NCI-H128 (cell line): ENCODE results near the gene IGFALS.
"Not testable (repeated sequence)": the region's sequence is repeated elsewhere in the genome, so short reads cannot be mapped to it uniquely, and the experiment has no call there.

Source experiments
- DNase-seq: peaks from one replicate; lab custom pipeline; 2025; ENCODE audit not compliant: unreplicated experiment; lab: John Stamatoyannopoulos, UW

IGFALS gene

DNA sequence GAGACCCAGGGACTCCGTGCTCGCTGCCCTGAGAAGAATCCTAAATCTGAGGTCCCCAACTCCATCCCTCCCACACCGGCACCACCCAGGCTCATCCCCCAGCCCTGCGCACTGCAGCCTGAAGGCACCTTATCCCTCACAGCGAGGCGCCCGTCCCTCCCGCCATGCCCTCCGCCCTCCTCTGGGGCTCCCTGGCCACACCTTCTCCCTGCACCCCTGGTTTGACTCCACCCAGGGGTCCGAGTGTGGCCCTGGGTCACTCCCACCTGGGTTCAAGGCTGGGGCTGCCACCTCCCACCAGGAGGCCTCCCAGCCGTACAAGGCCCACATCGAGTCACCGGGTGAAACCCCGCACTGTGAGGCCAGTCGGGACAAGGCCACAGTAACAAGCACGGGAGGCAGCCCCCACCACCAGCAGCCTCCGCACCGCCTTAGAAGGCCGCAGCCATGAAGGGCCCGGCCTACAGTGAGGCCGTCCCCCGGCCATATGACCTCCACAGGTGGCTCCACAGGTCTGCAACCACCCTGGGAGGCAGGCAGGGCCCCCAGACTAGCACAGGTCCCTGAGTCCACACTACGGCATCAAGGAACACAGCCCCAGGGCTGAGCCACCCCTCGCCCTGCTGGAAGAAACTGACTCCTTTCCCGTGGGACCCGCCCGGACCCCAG, 24.8 kb upstream of the IGFALS start:
- no peak for DNase-seq

DNA sequence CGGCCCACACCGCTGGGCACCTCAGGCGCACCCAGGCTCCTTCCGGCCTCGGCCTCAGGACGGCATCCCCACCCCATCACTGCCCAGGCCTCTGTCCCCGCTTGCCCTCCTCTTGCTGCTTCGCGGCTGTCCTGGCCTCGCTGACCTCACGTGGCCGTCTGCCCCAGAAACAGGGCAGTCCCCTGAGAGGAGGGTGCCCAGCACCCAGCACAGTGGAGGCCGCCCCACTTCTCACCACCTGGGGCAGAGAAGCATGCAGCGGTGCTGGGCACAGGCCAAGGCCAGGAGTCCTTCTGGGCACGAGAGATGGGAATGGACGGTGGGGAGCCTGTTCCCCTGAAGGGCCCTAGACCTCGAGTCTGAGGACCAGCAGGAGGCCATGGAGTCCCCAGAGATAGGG, 24.2 kb upstream of the IGFALS start:
- no peak for DNase-seq

DNA sequence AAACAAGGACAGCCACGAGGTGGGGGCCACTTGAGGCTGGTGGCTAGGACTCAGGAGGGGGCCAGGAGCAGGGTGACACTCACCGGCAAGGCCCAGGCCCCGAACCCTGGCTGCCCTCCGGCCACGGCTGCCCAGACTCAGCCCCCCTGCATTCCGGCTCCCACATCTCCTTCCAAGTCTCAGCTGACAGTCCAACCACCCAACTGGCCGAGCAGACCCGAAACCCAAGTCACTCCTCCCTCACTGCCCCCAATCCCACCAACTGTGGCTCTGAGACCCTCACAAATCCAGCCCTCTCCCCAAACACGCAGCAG, 23.7 kb upstream of the IGFALS start:
- DNase-seq: no peak

DNA sequence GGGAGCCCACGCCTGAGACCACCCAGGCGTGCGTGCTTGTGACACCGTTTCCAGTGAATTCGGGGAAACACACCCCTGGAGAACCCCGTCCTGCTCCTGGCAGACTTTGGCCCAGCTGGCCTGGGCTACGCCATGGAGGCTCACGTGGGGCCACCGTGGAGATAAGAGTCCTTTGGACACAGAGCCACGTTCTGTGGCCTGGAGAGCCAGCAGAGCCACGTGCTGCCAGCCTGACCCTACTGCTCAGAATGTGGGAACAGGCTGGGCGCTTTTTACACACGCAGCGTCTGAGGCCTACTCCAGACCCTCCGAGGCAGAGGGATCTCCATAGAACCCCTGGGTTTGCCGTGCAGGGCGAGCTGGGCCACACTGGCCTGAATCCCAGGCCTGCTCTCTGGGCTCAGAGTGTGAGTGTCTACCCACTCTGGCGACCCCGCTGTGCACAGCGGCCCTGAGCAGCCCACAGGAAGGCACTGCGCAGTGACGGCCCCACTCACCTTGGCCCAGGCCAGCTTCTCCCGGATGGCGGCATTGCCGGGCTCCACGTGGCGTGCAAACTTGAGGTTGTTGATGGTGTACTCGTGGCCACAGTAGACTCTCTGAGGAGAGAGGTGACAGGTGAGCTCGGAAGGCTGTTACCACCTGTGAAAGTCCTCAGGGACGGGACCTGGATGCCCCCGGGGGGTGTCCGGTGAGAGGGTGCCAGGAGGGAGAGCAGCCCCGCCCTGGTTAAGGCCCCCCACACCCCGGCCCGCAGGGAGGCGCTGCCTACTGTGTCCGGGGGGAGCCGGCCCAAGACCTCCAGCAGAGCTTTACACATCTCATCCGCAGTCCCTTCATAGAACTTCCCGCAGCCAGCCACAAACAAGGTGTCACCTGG, 23.1 kb upstream of the IGFALS start:
- DNase-seq: no peak

DNA sequence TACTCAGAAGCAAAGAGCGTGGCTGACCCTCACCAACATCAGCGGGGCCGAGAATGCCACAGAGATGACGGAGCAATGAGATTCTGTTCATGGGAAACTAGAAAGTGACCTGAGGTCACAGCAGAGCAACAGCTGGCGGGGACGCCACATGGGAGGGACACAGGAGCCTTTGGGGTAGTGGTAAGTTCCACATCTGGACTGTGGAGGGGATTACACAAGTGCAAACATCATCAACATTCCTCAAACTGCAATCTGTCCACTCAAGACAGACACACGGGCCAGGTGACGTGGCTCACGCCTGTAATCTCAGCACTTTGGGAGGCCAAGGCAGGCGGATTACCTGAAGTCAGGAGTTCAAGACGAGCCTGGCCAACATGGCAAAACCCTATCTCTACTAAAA, 22.0 kb upstream of the IGFALS start:
- DNase-seq: no peak

DNA sequence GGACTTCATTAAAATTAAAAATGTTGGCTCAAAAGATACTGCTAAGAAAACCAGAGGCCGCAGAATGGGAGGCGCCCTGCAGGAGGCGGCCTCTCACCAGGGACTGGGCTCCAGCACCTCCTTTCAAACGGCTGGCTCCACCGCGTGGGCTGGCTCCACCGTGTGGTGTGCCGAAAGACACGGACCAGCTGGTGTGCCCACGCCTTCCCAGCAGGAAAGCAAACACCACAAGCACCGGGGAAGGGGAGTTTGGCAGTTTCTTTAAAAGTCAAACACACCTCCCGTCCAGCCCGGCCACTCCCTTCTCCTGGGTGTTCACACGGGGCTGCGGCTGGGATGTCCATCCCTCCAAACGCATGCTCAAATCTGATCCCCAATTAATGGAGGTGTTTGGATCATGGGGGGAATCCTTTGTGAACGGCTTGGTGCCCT, 19.2 kb upstream of the IGFALS start:
- DNase-seq: peak; percentile 19

DNA sequence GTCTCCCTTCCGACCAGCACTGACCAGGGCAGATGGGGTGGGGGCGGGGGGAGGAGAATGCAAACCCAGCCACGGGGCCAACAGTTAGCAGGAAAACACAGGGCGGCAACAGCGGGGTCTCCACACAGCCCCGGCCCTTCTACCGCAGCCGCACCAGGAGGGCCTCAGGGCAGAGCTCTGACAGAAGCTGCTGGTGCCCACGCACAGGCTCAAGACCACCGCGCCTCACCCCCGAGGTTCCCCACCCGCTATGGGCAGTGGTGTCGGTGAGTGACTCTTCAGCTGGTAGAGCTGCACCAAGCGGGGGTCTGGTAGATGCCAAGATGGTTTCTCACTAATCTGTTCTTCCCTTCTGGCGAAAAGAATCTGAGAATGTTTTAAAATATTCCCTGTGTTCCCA, 17.0 kb upstream of the IGFALS start:
- DNase-seq: no peak

DNA sequence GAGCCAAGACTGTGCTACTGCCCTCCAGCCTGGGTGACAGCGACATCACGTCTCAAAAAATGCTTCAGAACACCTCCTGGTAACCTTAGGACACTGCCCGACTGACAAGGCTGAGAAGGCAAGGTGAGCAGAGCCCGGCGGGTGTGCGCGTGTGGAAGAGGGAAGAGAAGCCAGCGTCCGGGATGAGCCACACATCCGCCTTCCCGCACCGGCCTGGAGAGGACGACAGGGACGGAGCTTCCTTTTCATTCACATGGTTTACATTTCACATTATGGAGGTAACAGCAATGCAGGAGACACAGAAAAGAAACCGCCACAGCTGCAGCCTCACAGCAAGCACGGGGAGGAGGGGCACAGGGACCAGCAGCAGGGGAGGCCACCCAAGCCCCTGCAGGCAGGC, 16.6 kb upstream of the IGFALS start:
- no peak for DNase-seq

DNA sequence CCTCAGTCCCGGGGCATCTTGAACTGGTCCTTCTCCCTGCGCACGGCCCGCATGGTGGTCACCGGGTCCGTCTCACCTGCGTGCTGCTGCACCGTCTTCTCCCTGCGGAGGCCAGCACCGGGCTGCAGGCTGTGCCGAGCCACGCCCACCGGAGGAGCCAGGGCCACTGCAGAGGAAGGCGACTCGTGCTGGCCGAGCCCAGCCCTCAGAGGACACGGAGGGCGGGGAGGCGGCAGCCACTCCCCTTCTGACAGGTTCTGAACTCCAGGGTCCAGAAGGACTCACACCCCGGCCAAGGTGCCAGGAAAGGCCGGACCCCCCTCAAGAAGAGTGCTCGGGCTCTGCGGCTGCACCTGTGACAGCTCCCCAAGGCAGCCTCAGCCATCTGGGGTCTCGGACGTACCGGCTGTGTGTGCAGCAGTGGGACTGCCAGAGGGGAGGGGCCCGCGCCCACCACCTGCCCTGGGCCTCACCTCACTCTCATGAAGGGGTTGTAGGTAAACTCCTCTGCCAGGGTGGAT, 15.8 kb upstream of the IGFALS start:
- DNase-seq: no peak

DNA sequence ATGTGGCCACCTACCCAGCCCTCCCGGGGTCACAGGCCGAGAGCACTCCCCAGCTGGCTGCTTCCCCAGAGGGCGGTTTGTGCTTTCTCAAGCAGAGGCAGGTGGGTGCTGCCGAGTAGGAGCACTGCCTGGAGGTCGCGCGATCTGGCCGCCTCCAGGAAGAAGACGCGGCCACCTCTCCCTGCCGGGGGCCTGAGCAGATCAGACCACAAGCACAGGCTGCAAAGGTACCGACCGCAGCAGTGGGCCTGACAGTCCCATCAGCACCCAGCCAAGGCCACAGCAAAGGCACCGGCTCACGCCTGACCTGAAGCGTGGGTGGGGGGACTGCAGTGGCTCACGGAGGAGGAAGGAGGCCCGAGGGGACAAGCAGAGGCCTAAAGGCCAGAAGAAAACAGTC, 15.2 kb upstream of the IGFALS start:
- DNase-seq: no peak

DNA sequence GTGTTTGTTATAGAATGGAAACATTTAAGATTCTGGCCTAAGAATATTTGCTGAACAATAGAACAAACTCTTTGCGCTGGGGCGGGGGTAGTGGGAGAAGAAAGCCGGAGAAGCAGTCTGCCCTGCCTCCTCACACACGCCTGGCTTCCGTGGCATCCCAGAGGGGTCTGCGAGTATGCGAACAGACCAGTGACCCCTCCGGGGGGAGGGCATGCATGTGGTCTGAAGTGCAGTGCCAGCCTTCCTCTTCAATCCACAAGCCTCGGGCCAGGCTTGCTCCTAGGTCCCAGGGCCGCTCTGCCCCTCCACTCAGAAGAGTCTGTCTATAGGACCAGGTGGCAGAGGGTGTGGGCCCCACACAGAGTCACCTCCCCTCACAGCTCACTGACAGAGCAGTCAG, 14.1 kb upstream of the IGFALS start:
- DNase-seq: no peak

DNA sequence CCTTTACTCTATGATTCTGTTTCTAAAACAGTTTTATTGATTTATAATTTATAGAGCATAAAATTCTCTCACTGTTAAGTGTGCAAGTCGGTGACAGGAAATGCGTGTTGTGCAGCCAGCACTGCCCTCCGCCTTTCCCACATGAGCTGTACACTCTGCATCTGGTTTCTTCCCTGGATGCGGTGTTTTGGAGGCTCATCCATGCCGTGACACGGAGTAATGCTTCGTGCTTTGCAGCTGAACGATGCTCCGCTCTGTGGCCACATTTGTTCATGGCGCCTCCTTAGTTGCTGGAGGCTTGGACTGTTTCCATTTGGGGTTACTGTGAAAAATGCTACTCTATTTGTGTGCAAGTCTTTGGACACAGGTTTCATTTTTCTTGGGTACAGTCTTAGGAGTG, 7.2 kb upstream of the IGFALS start:
- DNase-seq: no peak

DNA sequence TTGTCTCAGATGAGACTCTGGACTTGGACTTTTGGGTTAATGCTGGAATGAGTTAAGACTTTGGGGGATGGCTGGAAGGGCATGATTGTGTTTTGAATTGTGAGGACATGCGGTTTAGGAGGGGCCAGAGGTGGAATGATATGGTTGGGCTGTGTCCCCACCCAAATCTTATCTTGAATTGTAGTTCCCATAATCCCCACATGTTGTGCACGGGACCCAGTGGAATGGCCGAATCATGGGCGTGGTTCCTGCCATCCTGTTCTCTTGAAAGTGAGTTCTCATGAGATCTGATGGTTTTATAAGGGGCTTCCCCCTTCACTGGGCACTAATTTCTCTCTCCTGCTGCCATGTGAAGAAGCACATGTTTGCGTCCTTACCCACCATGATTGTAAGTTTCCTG, 5.8 kb upstream of the IGFALS start:
- not testable (repeated sequence) for DNase-seq

DNA sequence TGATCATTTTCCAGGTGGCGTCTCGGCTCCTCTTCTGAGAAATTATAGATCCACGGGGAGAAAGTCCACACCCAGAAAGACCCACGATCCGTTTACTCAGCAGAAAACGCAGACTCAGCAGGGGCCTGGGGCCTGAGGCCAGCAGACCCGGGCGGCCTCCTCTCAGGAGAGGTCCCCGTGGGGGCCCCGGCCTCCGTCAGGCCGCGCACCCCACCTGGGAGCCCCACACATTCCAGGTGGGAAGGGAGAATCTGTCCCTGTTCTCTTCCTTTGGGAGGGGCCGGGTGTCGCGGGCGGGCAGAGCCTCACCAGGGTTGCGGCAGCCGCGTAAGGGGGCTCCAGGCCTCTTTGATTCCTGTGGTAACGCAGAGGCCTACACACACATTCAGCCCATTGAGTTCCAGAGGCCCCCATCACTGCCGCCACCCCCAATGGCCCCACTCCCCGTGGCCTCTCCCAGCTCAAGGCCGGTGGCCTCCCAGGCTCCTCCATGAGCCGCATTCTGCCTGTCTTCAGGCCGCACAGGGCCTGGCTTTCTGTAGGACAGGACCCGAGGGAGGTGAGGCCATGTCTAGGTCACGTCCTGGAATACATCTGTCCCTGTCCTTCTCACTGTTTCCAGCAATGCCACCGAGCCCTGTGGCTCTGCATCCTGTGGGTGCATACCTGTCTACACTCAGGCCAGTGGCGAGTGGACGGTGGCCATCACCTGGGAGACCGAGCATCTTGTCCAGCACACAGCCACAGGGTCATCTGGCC, 1.6 kb upstream of the IGFALS start:
- no peak for DNase-seq

DNA sequence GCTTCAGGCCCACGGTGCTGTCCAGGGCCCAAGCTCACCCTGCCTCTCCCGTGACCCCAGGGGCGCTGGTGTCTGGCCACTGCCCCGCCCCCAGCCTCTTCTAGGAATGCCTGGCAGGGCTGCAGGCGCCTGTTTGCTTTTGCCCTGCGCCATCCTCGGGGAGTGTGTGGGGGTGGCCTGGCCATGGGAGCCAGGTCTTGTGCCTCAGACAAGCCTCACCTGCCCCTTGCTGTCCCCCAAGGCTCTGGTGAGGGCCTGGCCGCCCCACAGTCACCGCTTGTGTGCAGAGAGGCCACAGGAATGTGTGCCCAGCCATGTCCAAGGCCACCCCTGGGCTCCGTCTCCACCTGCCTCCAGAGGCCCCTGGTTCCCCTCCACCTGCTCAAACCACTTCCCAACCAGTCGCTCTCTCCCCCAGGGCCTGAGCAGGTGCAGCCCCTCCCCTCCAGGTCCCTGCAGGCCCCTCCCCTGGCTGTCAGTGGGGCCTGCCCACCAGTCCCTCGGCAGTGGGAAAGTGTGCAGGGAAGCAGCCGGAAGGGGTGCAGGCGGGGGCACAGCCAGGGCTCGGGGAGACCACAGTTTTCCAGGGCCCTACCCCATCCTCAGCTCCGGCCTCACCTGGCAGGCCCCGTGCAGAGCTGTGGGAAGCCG, 841 bp upstream of the IGFALS start:
- DNase-seq: no peak

DNA sequence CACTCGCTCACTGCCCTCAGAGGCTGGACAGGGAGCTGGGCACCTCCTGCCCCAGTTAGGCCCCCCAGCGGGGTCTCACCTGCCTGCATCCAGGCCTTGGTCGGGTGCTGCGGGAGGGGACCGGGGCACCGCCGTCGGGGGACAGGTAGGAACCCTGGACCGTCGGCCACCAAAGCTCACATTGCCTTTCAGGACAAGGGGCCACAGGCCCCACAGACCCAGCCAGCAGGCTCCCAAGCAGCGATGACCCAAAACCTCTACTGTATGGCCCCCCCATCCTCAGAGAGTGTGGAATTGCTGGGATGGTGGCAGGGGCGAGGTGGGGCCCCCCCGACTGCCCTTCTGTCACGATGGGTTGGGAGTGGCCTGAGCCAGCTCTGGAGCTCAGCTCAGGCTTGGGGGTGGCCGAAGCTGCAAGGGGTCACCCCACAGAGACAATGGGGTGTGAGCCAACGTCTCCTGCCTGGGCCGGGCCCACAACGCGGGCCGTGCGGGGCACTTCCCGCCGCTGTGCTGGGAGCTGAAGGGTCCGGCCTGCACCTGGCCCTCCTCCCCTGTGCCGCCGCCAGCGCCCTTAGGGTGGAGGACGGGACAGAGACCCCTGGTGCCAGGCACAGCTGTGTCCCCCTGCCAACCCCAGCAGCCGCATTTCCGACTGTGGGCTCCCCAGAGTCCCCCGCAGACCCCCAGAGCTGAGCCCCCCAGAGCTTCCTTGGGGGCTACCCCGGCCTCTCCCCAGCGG, 498 bp downstream of the IGFALS start:
- DNase-seq: no peak

DNA sequence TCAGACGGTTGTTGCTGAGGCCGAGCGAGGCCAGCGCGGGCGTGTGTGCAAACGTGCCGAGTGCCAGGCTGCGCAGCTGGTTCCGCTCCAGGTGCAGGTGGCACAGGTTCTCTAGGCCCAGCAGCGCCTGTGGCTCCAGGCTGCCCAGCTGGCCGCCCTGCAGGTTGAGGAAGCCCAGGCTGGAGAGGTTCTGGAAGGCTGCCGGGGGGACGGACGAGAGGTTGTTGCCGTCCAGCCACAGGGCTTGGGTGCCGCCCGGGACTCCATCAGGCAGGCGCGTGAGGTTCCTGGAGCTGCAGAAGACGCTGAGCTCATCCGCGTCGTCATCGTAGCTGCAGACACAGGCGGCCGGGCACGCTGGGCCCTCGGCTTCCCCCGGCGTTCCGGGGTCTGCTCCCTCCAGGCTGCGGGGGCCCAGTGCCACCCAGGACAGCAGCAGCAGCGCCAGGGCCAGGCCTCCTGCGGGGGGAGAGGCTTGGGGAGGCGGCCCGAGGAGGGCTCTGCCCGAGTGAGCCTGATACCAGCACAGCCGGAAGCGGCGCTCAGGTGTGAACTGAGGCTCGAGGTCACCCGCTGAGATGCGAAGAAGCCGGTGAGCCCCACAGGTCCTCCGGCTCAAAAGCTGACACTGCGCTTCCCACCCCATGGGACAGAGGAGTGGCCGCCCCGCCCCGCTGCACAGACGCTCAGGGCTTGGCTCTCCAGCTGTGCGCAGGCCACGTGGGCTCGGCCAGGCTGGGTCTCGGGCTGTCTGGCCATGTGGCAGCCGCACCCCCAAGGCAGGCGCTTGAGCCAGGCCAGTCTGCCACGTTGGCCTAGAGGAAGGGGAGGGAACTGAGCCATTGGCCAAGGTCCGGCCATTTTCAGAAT, 1.3 kb downstream of the IGFALS start:
- DNase-seq: no peak

DNA sequence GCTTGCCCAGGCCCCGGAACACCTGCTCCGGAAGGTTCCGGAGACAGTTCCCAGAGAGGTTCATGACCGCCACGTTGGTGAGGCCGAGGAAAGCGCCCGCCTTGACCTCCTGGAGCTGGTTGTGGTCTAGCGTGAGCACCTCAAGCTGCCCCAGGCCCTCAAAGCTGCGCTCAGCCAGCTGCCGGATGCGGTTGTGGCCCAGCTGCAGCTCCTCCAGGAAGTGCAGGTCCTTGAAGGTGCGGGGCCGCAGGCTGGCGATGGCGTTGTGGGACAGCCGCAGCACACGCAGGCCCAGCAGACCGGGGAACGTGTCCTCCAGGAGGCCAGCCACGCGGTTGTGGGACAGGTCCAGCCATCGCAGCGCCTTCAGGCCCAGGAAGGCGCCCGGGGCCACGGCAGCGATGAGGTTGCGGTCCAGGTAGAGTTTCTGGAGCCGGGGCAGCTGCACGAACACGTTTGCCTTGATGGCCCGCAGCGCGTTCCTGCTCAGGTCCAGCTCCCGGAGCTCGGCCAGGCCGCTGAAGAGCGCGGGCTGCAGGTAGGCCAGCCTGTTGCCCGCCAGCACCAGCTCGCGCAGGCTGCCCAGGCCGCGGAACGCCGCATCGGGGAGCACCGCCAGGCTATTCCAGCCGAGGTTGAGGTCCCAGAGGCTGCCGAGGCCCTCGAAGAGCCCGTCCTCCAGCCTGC, 2.1 kb downstream of the IGFALS start:
- no peak for DNase-seq

DNA sequence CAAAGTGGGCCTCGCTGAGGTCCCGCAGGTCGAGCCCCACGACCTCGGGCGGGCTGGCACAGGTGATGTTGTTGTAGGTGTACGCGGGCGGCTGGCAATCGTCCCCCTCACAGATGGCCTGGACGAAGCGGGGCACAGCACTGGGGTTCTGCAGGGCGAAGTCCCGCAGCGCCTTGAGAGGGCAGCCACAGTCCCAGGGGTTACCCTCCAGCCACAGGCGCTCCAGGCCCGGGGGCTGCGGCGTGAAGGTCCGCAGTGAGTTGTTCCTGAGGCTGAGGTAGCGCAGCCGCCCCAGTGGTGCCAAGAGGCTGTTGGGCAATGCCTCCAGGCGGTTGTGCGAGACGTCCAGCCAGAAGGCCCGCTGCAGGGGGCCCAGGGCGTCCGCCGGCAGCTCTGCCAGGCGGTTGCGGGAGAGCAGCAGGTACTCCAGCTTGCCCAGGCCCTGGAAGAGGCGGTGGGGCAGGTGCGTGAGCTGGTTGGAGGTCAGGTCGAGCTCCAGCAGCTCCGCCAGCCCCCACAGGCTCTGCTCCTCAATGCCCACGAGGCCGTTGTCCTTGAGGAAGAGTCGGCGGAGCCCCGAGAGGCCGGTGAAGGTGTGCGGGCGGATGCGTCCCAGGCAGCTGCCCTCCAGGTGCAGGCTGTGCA, 2.8 kb downstream of the IGFALS start:
- no peak for DNase-seq
